K562 (cell line): ENCODE measurements around the gene EML1. TPM values are rescaled to one million over a fixed set of nuclear protein-coding genes. Genes with fewer than 3 reads are reported as not detected.

Source experiments
- ATAC-seq: fragments of 200-7000 bp; cut with Tn5 transposase; 3 replicates; pipeline ENCODE4 v1.9.1; 2020; ENCODE audit warnings: moderate library complexity
- BruUV-seq: library from RNA; stranded (reverse); fragments of 400-500 nt; replicated peaks from 2 replicates; lab custom pipeline; 2021; lab: Mats Ljungman, UMichigan
- CTCF ChIA-PET: fragments of 300-600 bp; formaldehyde crosslinking; extraction: SDS; loops from one replicate; lab custom pipeline; 2021; ENCODE audit warnings: low intra/inter-chr PET ratio; lab: Yijun Ruan, JAX
- POLR2A ChIA-PET: fragments of 300-600, 350-650 bp; sonication (Branson Sonifier 250); formaldehyde crosslinking; extraction: SDS; loops from one replicate; lab custom pipeline; 2021; ENCODE audit warnings: antibody characterized with exemption, inconsistent platforms; lab: Yijun Ruan, JAX
- DNase-seq, 4 experiments: peaks; one replicate each; pipeline versions ENCODE4 v3.0.0 to v3.0.0-alpha.2; 2011 to 2018; ENCODE audit warnings: low spot score in 3 of 4, mixed read lengths in 3 of 4; ENCODE audit errors: extremely low read depth in 1 of 4
- FAIRE-seq: peaks from 2 replicates; lab custom pipeline; 2011; peaks lifted over from hg19 to GRCh38; lab: Jason Lieb, UNC
- H2AFZ ChIP-seq: 2 replicates; pipeline ENCODE4 v1.6.0; 2011; ENCODE audit warnings: low read depth, low read length, control low read depth, inconsistent platforms
- H3K27ac ChIP-seq: fragments of 200-600 bp; 3 replicates; pipeline ENCODE4 v1.8.0; 2011; ENCODE audit warnings: low read depth, mild to moderate bottlenecking, control low read depth, inconsistent platforms, low read length, moderate library complexity, mixed read lengths; ENCODE audit errors: extremely low read depth
- H3K27me3 ChIP-seq, 2 experiments: fragments of 300-600 bp in 1 of 2; 2 replicates in 1 of 2; 3 replicates in 1 of 2; pipeline versions ENCODE4 v1.6.0 to v1.8.0; 2011; ENCODE audit warnings: inconsistent platforms in 2 of 2, low read length in 2 of 2, mild to moderate bottlenecking in 1 of 2, mixed read lengths in 1 of 2, moderate library complexity in 1 of 2; ENCODE audit not compliant: control insufficient read depth in 2 of 2, insufficient read depth in 2 of 2
- H3K36me3 ChIP-seq: fragments of 300-600 bp; 3 replicates; pipeline ENCODE4 v1.8.0; 2011; ENCODE audit warnings: mild to moderate bottlenecking, low read length, inconsistent platforms; ENCODE audit not compliant: control insufficient read depth, insufficient read depth
- H3K4me1 ChIP-seq, 2 experiments: fragments of 200-600 bp in 1 of 2; replicated peaks in 1 of 2; 2 replicates in 1 of 2; 3 replicates in 1 of 2; pipeline versions ENCODE4 v1.5.1 to v1.8.0; 2011; ENCODE audit warnings: inconsistent platforms in 2 of 2, low read length in 2 of 2, mild to moderate bottlenecking in 1 of 2, mixed read lengths in 1 of 2, moderate library complexity in 1 of 2; ENCODE audit not compliant: control insufficient read depth in 2 of 2, insufficient read depth in 2 of 2
- H3K4me2 ChIP-seq: 2 replicates; pipeline ENCODE4 v1.6.1; 2011; ENCODE audit warnings: low read length, control low read depth, inconsistent platforms, mixed read lengths; ENCODE audit not compliant: insufficient read depth
- H3K4me3 ChIP-seq: fragments of 200-600 bp; sonication (generic), shearing (Covaris generic); 2 replicates; pipeline ENCODE4 v1.5.1; 2016; ENCODE audit warnings: control low read depth, inconsistent platforms
- H3K79me2 ChIP-seq: fragments of 200-600 bp; 3 replicates; pipeline ENCODE4 v1.8.0; 2011; ENCODE audit warnings: low read length, inconsistent platforms; ENCODE audit not compliant: control insufficient read depth, insufficient read depth
- H3K9ac ChIP-seq, 2 experiments: 2 replicates each; pipeline versions ENCODE4 v1.6.0 to v1.6.1; 2011; ENCODE audit warnings: low read depth in 2 of 2, low read length in 2 of 2, control low read depth in 1 of 2, inconsistent platforms in 1 of 2, mild to moderate bottlenecking in 1 of 2, mixed read lengths in 1 of 2; ENCODE audit not compliant: insufficient read depth in 1 of 2
- H3K9me1 ChIP-seq: one replicate; pipeline ENCODE4 v1.6.0; 2011; ENCODE audit warnings: inconsistent platforms, mild to moderate bottlenecking, low read length, moderate library complexity; ENCODE audit not compliant: control insufficient read depth, insufficient read depth
- H3K9me3 ChIP-seq: replicated peaks from 2 replicates; pipeline ENCODE4 v1.5.1; 2011; ENCODE audit warnings: low read depth, low read length, inconsistent platforms; ENCODE audit not compliant: control insufficient read depth, insufficient read depth
- H4K20me1 ChIP-seq: replicated peaks from 2 replicates; pipeline ENCODE4 v1.6.1; 2011; ENCODE audit warnings: low read length, inconsistent platforms, mixed read lengths; ENCODE audit not compliant: control insufficient read depth, insufficient read depth
- ATF6 ChIP-seq: sonication (generic); formaldehyde crosslinking; IDR thresholded peaks from 2 replicates; pipeline ENCODE4 v1.4.0; 2020; ENCODE audit warnings: mild to moderate bottlenecking, missing genetic modification reagents
- COPS2 ChIP-seq: fragments of 450-650 bp; conservative IDR thresholded peaks from 2 replicates; pipeline ENCODE4 v1.6.1; 2016; ENCODE audit warnings: mild to moderate bottlenecking, moderate library complexity
- EP400 ChIP-seq: fragments of 450-650 bp; IDR thresholded peaks from 2 replicates; pipeline ENCODE4 v1.6.1; 2017; ENCODE audit warnings: antibody characterized with exemption, mild to moderate bottlenecking, moderate library complexity
- HMG20B ChIP-seq: fragments of 250-450 bp; sonication (Bioruptor Pico); IDR thresholded peaks from 2 replicates; pipeline ENCODE4 v1.5.0; 2021; ENCODE audit warnings: mild to moderate bottlenecking
- HNRNPK ChIP-seq: fragments of 200-400 bp; formaldehyde crosslinking; IDR thresholded peaks from one replicate; pipeline ENCODE4 v1.6.1; 2018; ENCODE audit warnings: mild to moderate bottlenecking, low read depth, low read length; ENCODE audit not compliant: poor library complexity, severe bottlenecking
- HSF4 ChIP-seq: fragments of 250-450 bp; sonication (Bioruptor Pico); IDR thresholded peaks from 2 replicates; pipeline ENCODE4 v2.1.2; 2022; ENCODE audit warnings: mild to moderate bottlenecking, moderate library complexity, borderline replicate concordance
- ID3 ChIP-seq, 2 experiments: fragments of 250-450 bp in 1 of 2; fragments of 450-650 bp in 1 of 2; sonication (Bioruptor Pico) in 1 of 2; IDR thresholded peaks; 2 replicates each; pipeline versions ENCODE4 v1.6.1 to v1.8.0; 2016 to 2021; ENCODE audit warnings: mild to moderate bottlenecking in 2 of 2, moderate library complexity in 2 of 2, missing compliant biosample characterization in 1 of 2, missing genetic modification characterization in 1 of 2
- KHSRP ChIP-seq: fragments of 450-650 bp; IDR thresholded peaks from 2 replicates; pipeline ENCODE4 v1.6.1; 2017
- NCOR1 ChIP-seq: fragments of 450-650 bp; IDR thresholded peaks from 2 replicates; pipeline ENCODE4 v1.6.1; 2016; ENCODE audit warnings: mild to moderate bottlenecking, moderate library complexity
- NR3C1 ChIP-seq: sonication (generic); formaldehyde crosslinking; IDR thresholded peaks from 2 replicates; pipeline ENCODE4 v1.8.1; 2022; ENCODE audit warnings: missing genetic modification reagents
- PML ChIP-seq: IDR thresholded peaks from 2 replicates; pipeline ENCODE4 v1.6.1; 2012; ENCODE audit warnings: low read length, inconsistent platforms
- SNRNP70 ChIP-seq: fragments of 200-400 bp; formaldehyde crosslinking; optimal IDR thresholded peaks from 2 replicates; pipeline ENCODE3; 2017; ENCODE audit warnings: low read depth, low read length
- SUPT5H ChIP-seq: fragments of 450-650 bp; IDR thresholded peaks from 2 replicates; pipeline ENCODE4 v1.6.1; 2016
- ZNF175 ChIP-seq: fragments of 200-800 bp; sonication (Bioruptor generic); IDR thresholded peaks from 2 replicates; pipeline ENCODE4 v1.6.1; 2016; ENCODE audit warnings: low read depth, mild to moderate bottlenecking, missing genetic modification characterization, missing compliant biosample characterization
- ZNF398 ChIP-seq: fragments of 250-450 bp; sonication (Bioruptor Pico); IDR thresholded peaks from 2 replicates; pipeline ENCODE4 v1.8.0; 2021; ENCODE audit warnings: moderate library complexity, mild to moderate bottlenecking, inconsistent platforms
- WGBS: fragments of 100-300 bp; shearing (Covaris generic); methylation state at CpG from one replicate; pipeline ENCODE4 v1.1.6; 2016; ENCODE audit warnings: low coverage, mixed read lengths; ENCODE audit not compliant: insufficient coverage; ENCODE audit errors: missing lambda C conversion rate; 5-methylcytosine and 5-hydroxymethylcytosine counted together
- in situ Hi-C: fragments of 300-500 bp; cut with MboI; formaldehyde crosslinking; loops from 4 replicates; pipeline ENCODE4 v1.15.0; 2018; ENCODE audit warnings: inconsistent platforms, mixed read lengths
- intact Hi-C: fragments of 100-400 bp; cut with micrococcal nuclease; formaldehyde crosslinking; loops from 2 replicates; pipeline ENCODE4 v1.14.2; 2022
- polyA plus RNA-seq, 8 experiments: library from polyadenylated mRNA; depleted of rRNA in 4 of 8; stranded (reverse) in 5 of 8; unstranded in 3 of 8; fragments of >200 nt; fragmentation: Nextera tagmentation in 2 of 8; fragmentation: Illumina TruSeq in 1 of 8; extraction: Ambion mirVana in 2 of 8; extraction: Trizol in 1 of 8; gene quantifications; 2 replicates each; pipeline versions ENCODE4 v1.2.1 to v1.2.3, GENCODE V29; 2011 to 2014; ENCODE audit warnings: inconsistent platforms in 1 of 8, missing spikeins in 1 of 8
- total RNA-seq, 7 experiments: library from RNA; depleted of rRNA in 6 of 7; stranded (reverse); fragments of >200 nt in 6 of 7; fragmentation: Illumina TruSeq in 2 of 7; extraction: Trizol in 2 of 7; gene quantifications; 2 replicates each; pipeline versions ENCODE4 v1.2.1 to v1.2.3, GENCODE V29; 2011 to 2021; ENCODE audit warnings: low replicate concordance in 1 of 7

Gene EML1
- total and polyA plus RNA-seq, 9 of the 15 experiments (the other 6 are each of a cell fraction or from before 2014, with no cell fraction given): 0.01 to 0.35 (median 0.07) TPM; not detected in 2

GRCh38 chr14:99968941-99969340 lies 175.7 kb downstream of the EML1 start:
- Histone ChIP-seq H4K20me1 (no peaks in the 10 kb centered on the region), H2AFZ (no peak overlapping the region), H3K9ac (no peak overlapping the region), H3K36me3 (no peaks in the 10 kb centered on the region), H3K4me3 (no peak overlapping the region), H3K9me3 (peaks cover 2% of the 10 kb centered on the region; the same call in 1 of the 2 replicates), H3K27me3 (peaks cover 2 to 16% of the 10 kb centered on the region in 2 experiments; a peak in 3 of 5 replicates), H3K4me1 (peaks cover 0 to 8% of the 10 kb centered on the region in 2 experiments; a peak in 2 of 5 replicates), H3K79me2 (peaks cover 20% of the 10 kb centered on the region), H3K9me1 (no peaks in the 10 kb centered on the region), H3K4me2 (no peak overlapping the region), H3K27ac (no peak overlapping the region)
- ChIA-PET CTCF (no interaction called here), POLR2A (no interaction called here)
- DNase-seq (no peak), ATAC-seq (no peak), FAIRE-seq (no peak)
- no TSS peak for BruUV-seq
- intact Hi-C loops (no loop called here), in situ Hi-C loops (no loop called here)
- TF ChIP-seq HMG20B (CRISPR knock-in tag) (no peak), SNRNP70 (no peak), COPS2 (no peak), ID3 (CRISPR knock-in tag; IDR thresholded peaks at IDR 0.05) (no peak), ID3 (tag; IDR thresholded peaks at IDR 0.05) (no peak), PML (no peak), ZNF398 (CRISPR knock-in tag) (no peak), HSF4 (CRISPR knock-in tag) (no peak), HNRNPK (no peak), NCOR1 (no peak), NR3C1 (CRISPR knock-in tag) (no peak), EP400 (no peak), ATF6 (CRISPR knock-in tag) (no peak), SUPT5H (no peak), KHSRP (no peak), ZNF175 (CRISPR knock-in tag) (no peak)
- 5% methylated on average over 5 of the region's 5 CpGs for WGBS
